ENCODE results near the gene KLF17.

Gene KLF17

GRCh38 chr1:44108971-44109370 lies 9.7 kb upstream of the KLF17 start:
- no peak overlapping the region for H2AFZ ChIP-seq (ENCODE audit: low read depth, low read length)
- H3K14ac ChIP-seq (ENCODE audit: low read length in 2 of 2), result no peak overlapping the region
- H3K27ac ChIP-seq (ENCODE audit: low read length, poor library complexity, severe bottlenecking), result no peak overlapping the region
- no peak overlapping the region for H3K18ac ChIP-seq (ENCODE audit: low read depth in 1 of 2, low read length in 2 of 2)
- H3K4me3 ChIP-seq (ENCODE audit: insufficient read depth in 1 of 2, low read depth in 1 of 2, low read length in 2 of 2), result no peak overlapping the region
- no peaks in the 10 kb centered on the region for H3K79me1 ChIP-seq (replicated peaks; ENCODE audit: low read length, poor library complexity, severe bottlenecking)
- H3K4me1 ChIP-seq (ENCODE audit: control insufficient read depth, insufficient read depth, low read depth, low read length), result peaks cover 2% of the 10 kb centered on the region
- H3K4ac ChIP-seq (ENCODE audit: low read depth in 1 of 2, low read length in 2 of 2), result no peak overlapping the region
- no peak overlapping the region for H3K23ac ChIP-seq (ENCODE audit: low read length in 2 of 2)
- no peak for DNase-seq
- no peak overlapping the region for H2BK12ac ChIP-seq (ENCODE audit: low read length in 2 of 2)
- no peaks in the 10 kb centered on the region for H3K9me3 ChIP-seq (ENCODE audit: control insufficient read depth, low read length)
- no peak overlapping the region for H2BK120ac ChIP-seq (ENCODE audit: low read depth, low read length)
- H2BK5ac ChIP-seq (ENCODE audit: low read depth, low read length, poor library complexity, severe bottlenecking), result no peak overlapping the region
- H2AK5ac ChIP-seq (ENCODE audit: low read length, severe bottlenecking), result no peak overlapping the region
- no peak overlapping the region for H4K91ac ChIP-seq (ENCODE audit: low read length)
- no peak overlapping the region for H3K4me2 ChIP-seq (ENCODE audit: low read length, poor library complexity, severe bottlenecking)
- H3K27me3 ChIP-seq (ENCODE audit: control insufficient read depth in 1 of 2, insufficient read depth in 1 of 2, low read length in 2 of 2), result peaks cover 0 to 16% of the 10 kb centered on the region in 2 experiments
- no peak overlapping the region for H4K8ac ChIP-seq (ENCODE audit: low read length)
- H3K9ac ChIP-seq (ENCODE audit: low read length), result no peak overlapping the region
- H2BK15ac ChIP-seq (ENCODE audit: low read depth, poor library complexity, severe bottlenecking), result no peak overlapping the region
- H3K36me3 ChIP-seq (ENCODE audit: control insufficient read depth in 1 of 2, insufficient read depth in 2 of 2, low read depth in 1 of 2, low read length in 2 of 2), result no peaks in the 10 kb centered on the region
- WGBS, result 95% methylated on average over 1 of the region's 1 CpG

GRCh38 chr1:44110916-44111315 lies 7.7 kb upstream of the KLF17 start:
- H3K27me3 ChIP-seq (ENCODE audit: control insufficient read depth in 1 of 2, insufficient read depth in 1 of 2, low read length in 2 of 2), result peaks cover 0 to 13% of the 10 kb centered on the region in 2 experiments
- no peak overlapping the region for H3K4ac ChIP-seq (ENCODE audit: low read depth in 1 of 2, low read length in 2 of 2)
- no peak overlapping the region for H2AFZ ChIP-seq (ENCODE audit: low read depth, low read length)
- no peak overlapping the region for H2BK15ac ChIP-seq (ENCODE audit: low read depth, poor library complexity, severe bottlenecking)
- peaks cover 2% of the 10 kb centered on the region for H3K4me1 ChIP-seq (ENCODE audit: control insufficient read depth, insufficient read depth, low read depth, low read length)
- H4K8ac ChIP-seq (ENCODE audit: low read length), result no peak overlapping the region
- no peaks in the 10 kb centered on the region for H3K79me1 ChIP-seq (replicated peaks; ENCODE audit: low read length, poor library complexity, severe bottlenecking)
- no peak overlapping the region for H3K4me3 ChIP-seq (ENCODE audit: insufficient read depth in 1 of 2, low read depth in 1 of 2, low read length in 2 of 2)
- no peak overlapping the region for H2AK5ac ChIP-seq (ENCODE audit: low read length, severe bottlenecking)
- H4K91ac ChIP-seq (ENCODE audit: low read length), result no peak overlapping the region
- no peak overlapping the region for H3K9ac ChIP-seq (ENCODE audit: low read length)
- no peak for DNase-seq
- no peaks in the 10 kb centered on the region for H3K9me3 ChIP-seq (ENCODE audit: control insufficient read depth, low read length)
- no peak overlapping the region for H2BK12ac ChIP-seq (ENCODE audit: low read length in 2 of 2)
- H3K14ac ChIP-seq (ENCODE audit: low read length in 2 of 2), result no peak overlapping the region
- no peak overlapping the region for H2BK5ac ChIP-seq (ENCODE audit: low read depth, low read length, poor library complexity, severe bottlenecking)
- H3K4me2 ChIP-seq (ENCODE audit: low read length, poor library complexity, severe bottlenecking), result no peak overlapping the region
- H3K18ac ChIP-seq (ENCODE audit: low read depth in 1 of 2, low read length in 2 of 2), result no peak overlapping the region
- WGBS, result 100% methylated on average over 4 of the region's 5 CpGs
- no peak overlapping the region for H2BK120ac ChIP-seq (ENCODE audit: low read depth, low read length)
- no peaks in the 10 kb centered on the region for H3K36me3 ChIP-seq (ENCODE audit: control insufficient read depth in 1 of 2, insufficient read depth in 2 of 2, low read depth in 1 of 2, low read length in 2 of 2)
- no peak overlapping the region for H3K27ac ChIP-seq (ENCODE audit: low read length, poor library complexity, severe bottlenecking)
- no peak overlapping the region for H3K23ac ChIP-seq (ENCODE audit: low read length in 2 of 2)

GRCh38 chr1:44111861-44112260 lies 6.8 kb upstream of the KLF17 start:
- Histone ChIP-seq H4K91ac (ENCODE audit: low read length) (no peak overlapping the region), H3K27me3 (ENCODE audit: control insufficient read depth in 1 of 2, insufficient read depth in 1 of 2, low read length in 2 of 2) (peaks cover 0 to 5% of the 10 kb centered on the region in 2 experiments), H2BK120ac (ENCODE audit: low read depth, low read length) (no peak overlapping the region), H2BK5ac (ENCODE audit: low read depth, low read length, poor library complexity, severe bottlenecking) (no peak overlapping the region), H3K9me3 (ENCODE audit: control insufficient read depth, low read length) (no peaks in the 10 kb centered on the region), H3K14ac (ENCODE audit: low read length in 2 of 2) (no peak overlapping the region), H3K18ac (ENCODE audit: low read depth in 1 of 2, low read length in 2 of 2) (no peak overlapping the region), H2AFZ (ENCODE audit: low read depth, low read length) (no peak overlapping the region), H2BK12ac (ENCODE audit: low read length in 2 of 2) (no peak overlapping the region), H3K4me1 (ENCODE audit: control insufficient read depth, insufficient read depth, low read depth, low read length) (peaks cover 2% of the 10 kb centered on the region), H3K4me2 (ENCODE audit: low read length, poor library complexity, severe bottlenecking) (no peak overlapping the region), H3K4ac (ENCODE audit: low read depth in 1 of 2, low read length in 2 of 2) (no peak overlapping the region), H4K8ac (ENCODE audit: low read length) (no peak overlapping the region), H2BK15ac (ENCODE audit: low read depth, poor library complexity, severe bottlenecking) (no peak overlapping the region), H3K36me3 (ENCODE audit: control insufficient read depth in 1 of 2, insufficient read depth in 2 of 2, low read depth in 1 of 2, low read length in 2 of 2) (no peaks in the 10 kb centered on the region), H3K79me1 (replicated peaks; ENCODE audit: low read length, poor library complexity, severe bottlenecking) (no peaks in the 10 kb centered on the region), H2AK5ac (ENCODE audit: low read length, severe bottlenecking) (no peak overlapping the region), H3K23ac (ENCODE audit: low read length in 2 of 2) (no peak overlapping the region), H3K4me3 (ENCODE audit: insufficient read depth in 1 of 2, low read depth in 1 of 2, low read length in 2 of 2) (no peak overlapping the region), H3K9ac (ENCODE audit: low read length) (no peak overlapping the region), H3K27ac (ENCODE audit: low read length, poor library complexity, severe bottlenecking) (no peak overlapping the region)
- DNase-seq, result no peak
- WGBS, result 92% methylated on average over 4 of the region's 4 CpGs

GRCh38 chr1:44112486-44112885 lies 6.1 kb upstream of the KLF17 start:
- Histone ChIP-seq H2AFZ (ENCODE audit: low read depth, low read length) (no peak overlapping the region), H3K4me3 (ENCODE audit: insufficient read depth in 1 of 2, low read depth in 1 of 2, low read length in 2 of 2) (no peak overlapping the region), H3K4ac (ENCODE audit: low read depth in 1 of 2, low read length in 2 of 2) (no peak overlapping the region), H2BK5ac (ENCODE audit: low read depth, low read length, poor library complexity, severe bottlenecking) (no peak overlapping the region), H3K23ac (ENCODE audit: low read length in 2 of 2) (no peak overlapping the region), H2BK12ac (ENCODE audit: low read length in 2 of 2) (no peak overlapping the region), H3K4me1 (ENCODE audit: control insufficient read depth, insufficient read depth, low read depth, low read length) (peaks cover 2% of the 10 kb centered on the region), H3K18ac (ENCODE audit: low read depth in 1 of 2, low read length in 2 of 2) (no peak overlapping the region), H3K79me1 (replicated peaks; ENCODE audit: low read length, poor library complexity, severe bottlenecking) (no peaks in the 10 kb centered on the region), H4K8ac (ENCODE audit: low read length) (no peak overlapping the region), H2AK5ac (ENCODE audit: low read length, severe bottlenecking) (no peak overlapping the region), H3K4me2 (ENCODE audit: low read length, poor library complexity, severe bottlenecking) (no peak overlapping the region), H3K14ac (ENCODE audit: low read length in 2 of 2) (no peak overlapping the region), H2BK15ac (ENCODE audit: low read depth, poor library complexity, severe bottlenecking) (no peak overlapping the region), H2BK120ac (ENCODE audit: low read depth, low read length) (no peak overlapping the region), H3K27me3 (ENCODE audit: control insufficient read depth in 1 of 2, insufficient read depth in 1 of 2, low read length in 2 of 2) (peaks cover 0 to 5% of the 10 kb centered on the region in 2 experiments), H3K9ac (ENCODE audit: low read length) (no peak overlapping the region), H3K9me3 (ENCODE audit: control insufficient read depth, low read length) (no peaks in the 10 kb centered on the region), H3K36me3 (ENCODE audit: control insufficient read depth in 1 of 2, insufficient read depth in 2 of 2, low read depth in 1 of 2, low read length in 2 of 2) (no peaks in the 10 kb centered on the region), H3K27ac (ENCODE audit: low read length, poor library complexity, severe bottlenecking) (no peak overlapping the region), H4K91ac (ENCODE audit: low read length) (no peak overlapping the region)
- WGBS, result 61% methylated on average over 2 of the region's 3 CpGs
- DNase-seq, result no peak

All from mesenchymal stem cell (in vitro differentiated cells and primary cell).